ENCODE results near the gene RAB13. TPM values are rescaled to one million over a fixed set of nuclear protein-coding genes. Genes with fewer than 3 reads are reported as not detected.

RAB13 gene
- total RNA-seq, 1 experiment from 2014 or later = 73.6 TPM

- Histone ChIP-seq H2AFZ (peak overlapping the region; percentile 66), H3K4me2 (peak overlapping the region; percentile 98), H3K36me3 (ENCODE audit: low read depth) (no peaks in the 10 kb centered on the region), H4K20me1 (ENCODE audit: insufficient read depth) (no peaks in the 10 kb centered on the region), H3K79me2 (ENCODE audit: low read depth) (peaks cover 48% of the 10 kb centered on the region), H3K4me1 (replicated peaks; ENCODE audit: insufficient read depth) (peaks cover 48% of the 10 kb centered on the region), H3K27ac (peak overlapping the region; percentile 92), H3K27me3 (ENCODE audit: insufficient read depth, low read depth) (no peaks in the 10 kb centered on the region), H3K4me3 (peak overlapping the region; percentile 91), H3F3A (ENCODE audit: insufficient read depth, low read depth) (peaks cover 79% of the 10 kb centered on the region), H3K9me2 (ENCODE audit: insufficient read depth) (no peaks in the 10 kb centered on the region), H3K9me3 (ENCODE audit: insufficient read depth, low read depth) (no peaks in the 10 kb centered on the region)
- intact Hi-C loops (cut with micrococcal nuclease; ENCODE audit: unreplicated experiment) = loop anchor here (1.0 to 10.0 kb wide), 4 partner anchors 18 to 429 kb away; partner anchors contain the start of genes DENND4B, HAX1, S100A2 and S100A6
- peak; percentile 90 to 92 for DNase-seq
- CTCF ChIA-PET = interaction anchor here (0.5 to 0.6 kb wide), 2 partner anchors 283 to 475 kb away, joined by 3 read pairs; no protein-coding TSS in a partner anchor
- BruUV-seq (replicated peaks) = TSS peak; percentile 56
- POLR2A ChIA-PET (ENCODE audit: unreplicated experiment) = interaction anchor here (0.5 to 0.8 kb wide), 3 partner anchors 8 to 86 kb away, joined by 5 to 10 read pairs (median 5); no protein-coding TSS in a partner anchor
- TF ChIP-seq CTCF (conservative IDR thresholded peaks at IDR 0.05) (no peak), EZH2 (IDR thresholded peaks at IDR 0.05; ENCODE audit: low read depth) (no peak)
Observed at GRCh38 chr1:153963850-153964331, 22.2 kb downstream of the RAB13 start.

GRCh38 chr1:153963030-153963849 lies 22.9 kb downstream of the RAB13 start, which contains the start of gene SLC39A1:
Gene SLC39A1 (minus strand): TSS chr1:153963537. CDS start chr1:153962715, 822 bp downstream.
- Histone ChIP-seq H3K36me3 (ENCODE audit: low read depth) (no peaks in the 10 kb centered on the region), H4K20me1 (ENCODE audit: insufficient read depth) (no peaks in the 10 kb centered on the region), H3K79me2 (ENCODE audit: low read depth) (peaks cover 48% of the 10 kb centered on the region), H3F3A (ENCODE audit: insufficient read depth, low read depth) (peaks cover 79% of the 10 kb centered on the region), H3K9me2 (ENCODE audit: insufficient read depth) (no peaks in the 10 kb centered on the region), H3K27ac (peak within 1 kb of the TSS; percentile 92), H3K4me3 (peak within 1 kb of the TSS; percentile 91), H2AFZ (peak within 1 kb of the TSS; percentile 66), H3K9me3 (ENCODE audit: insufficient read depth, low read depth) (no peaks in the 10 kb centered on the region), H3K4me1 (replicated peaks; ENCODE audit: insufficient read depth) (peaks cover 42% of the 10 kb centered on the region), H3K27me3 (ENCODE audit: insufficient read depth, low read depth) (no peaks in the 10 kb centered on the region), H3K4me2 (peak within 1 kb of the TSS; percentile 98)
- ChIA-PET POLR2A (ENCODE audit: unreplicated experiment) (interaction anchor here (0.5 to 1.1 kb wide), 9 partner anchors 14 to 355 kb away, joined by 3 to 15 read pairs (median 6); partner anchors contain the start of genes JTB, RPS27 and S100A13), CTCF (interaction anchor here (0.5 to 1.3 kb wide), 2 partner anchors 23 to 284 kb away, joined by 3 to 4 read pairs; partner anchors contain the start of gene RAB13)
- TSS peak; percentile 34 for BruUV-seq (replicated peaks)
- no peak for TF ChIP-seq EZH2 (IDR thresholded peaks at IDR 0.05; ENCODE audit: low read depth)
- TF ChIP-seq CTCF (conservative IDR thresholded peaks at IDR 0.05) = no peak
- peak; percentile 91 to 98 for DNase-seq
- intact Hi-C loops (cut with micrococcal nuclease; ENCODE audit: unreplicated experiment) = loop anchor here (1.0 to 10.0 kb wide), 4 partner anchors 17 to 428 kb away; partner anchors contain the start of genes DENND4B, HAX1, S100A2 and S100A6
